Parathyroid adenoma (tissue), 2 donors: Measurements from ENCODE around the gene FRAS1.

Experiments
- H2AFZ ChIP-seq: fragments of 300-600 bp; sonication (generic); one replicate; pipeline ENCODE4 v1.7.0; 2017; ENCODE audit warnings: antibody characterized with exemption, mild to moderate bottlenecking
- H3K27ac ChIP-seq: fragments of 300-600 bp; sonication (generic); one replicate; pipeline ENCODE4 v1.7.0; 2017
- H3K27me3 ChIP-seq: fragments of 300-600 bp; sonication (generic); one replicate; pipeline ENCODE4 v1.7.0; 2017; ENCODE audit warnings: low read length; ENCODE audit not compliant: control insufficient read depth, insufficient read depth
- H3K36me3 ChIP-seq: fragments of 300-600 bp; sonication (generic); one replicate; pipeline ENCODE4 v1.7.0; 2017; ENCODE audit warnings: low read length; ENCODE audit not compliant: control insufficient read depth, insufficient read depth
- H3K4me1 ChIP-seq: fragments of 300-600 bp; sonication (generic); one replicate; pipeline ENCODE4 v1.7.0; 2017; ENCODE audit warnings: control low read depth
- H3K4me2 ChIP-seq: fragments of 300-600 bp; sonication (generic); one replicate; pipeline ENCODE4 v1.7.0; 2017; ENCODE audit warnings: low read length
- H3K4me3 ChIP-seq: fragments of 300-600 bp; sonication (generic); one replicate; pipeline ENCODE4 v1.7.0; 2017; ENCODE audit warnings: low read depth, low read length
- H3K79me2 ChIP-seq: fragments of 300-600 bp; sonication (generic); one replicate; pipeline ENCODE4 v1.7.0; 2017; ENCODE audit warnings: control low read depth
- H3K9ac ChIP-seq: fragments of 300-600 bp; sonication (generic); one replicate; pipeline ENCODE4 v1.7.0; 2017; ENCODE audit warnings: mild to moderate bottlenecking
- H3K9me3 ChIP-seq: fragments of 300-600 bp; sonication (generic); one replicate; pipeline ENCODE4 v1.7.0; 2017; ENCODE audit warnings: low read length; ENCODE audit not compliant: control insufficient read depth
- CTCF ChIP-seq: fragments of 300-600 bp; sonication (generic); IDR thresholded peaks from one replicate; pipeline ENCODE4 v1.7.0; 2017; ENCODE audit warnings: antibody characterized with exemption, mild to moderate bottlenecking
- donor health status: primary hyperparathyroidism.

The FRAS1 gene

GRCh38 chr4:78342125-78342524, 285.0 kb downstream of the FRAS1 start:
- TF ChIP-seq CTCF: no peak
- H3K27me3 ChIP-seq: no peaks in the 10 kb centered on the region
- H3K27ac ChIP-seq: no peak overlapping the region
- H3K9ac ChIP-seq: no peak overlapping the region
- no peak overlapping the region for H3K4me2 ChIP-seq
- no peaks in the 10 kb centered on the region for H3K4me1 ChIP-seq
- peaks cover 4% of the 10 kb centered on the region for H3K36me3 ChIP-seq
- no peak overlapping the region for H2AFZ ChIP-seq
- H3K9me3 ChIP-seq: no peaks in the 10 kb centered on the region
- H3K79me2 ChIP-seq: no peaks in the 10 kb centered on the region
- no peak overlapping the region for H3K4me3 ChIP-seq

DNA sequence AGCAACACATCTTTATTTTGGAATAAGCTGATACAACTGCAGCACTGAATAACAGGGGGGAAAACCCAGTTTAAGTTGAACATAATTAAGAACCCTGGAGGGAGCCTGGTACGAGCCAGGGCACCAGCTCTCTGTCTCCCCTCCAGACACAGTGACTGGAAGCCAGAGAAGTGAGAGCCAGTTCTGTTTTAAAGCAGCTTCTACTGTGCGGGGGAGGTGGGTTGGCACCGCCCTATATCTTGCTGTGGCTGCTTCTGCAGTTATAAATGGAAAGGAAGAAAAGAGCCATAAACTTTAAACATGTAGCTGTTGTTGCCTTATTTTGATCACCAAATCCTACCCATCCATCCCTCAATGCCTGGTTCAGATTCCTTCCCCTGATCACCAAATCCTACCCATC, 286.6 kb downstream of the FRAS1 start:
- H3K4me1 ChIP-seq: no peaks in the 10 kb centered on the region
- no peak for TF ChIP-seq CTCF
- no peak overlapping the region for H2AFZ ChIP-seq
- no peak overlapping the region for H3K4me3 ChIP-seq
- peaks cover 4% of the 10 kb centered on the region for H3K36me3 ChIP-seq
- H3K4me2 ChIP-seq: no peak overlapping the region
- H3K27me3 ChIP-seq: no peaks in the 10 kb centered on the region
- H3K27ac ChIP-seq: no peak overlapping the region
- H3K79me2 ChIP-seq: no peaks in the 10 kb centered on the region
- H3K9ac ChIP-seq: no peak overlapping the region
- H3K9me3 ChIP-seq: no peaks in the 10 kb centered on the region

DNA sequence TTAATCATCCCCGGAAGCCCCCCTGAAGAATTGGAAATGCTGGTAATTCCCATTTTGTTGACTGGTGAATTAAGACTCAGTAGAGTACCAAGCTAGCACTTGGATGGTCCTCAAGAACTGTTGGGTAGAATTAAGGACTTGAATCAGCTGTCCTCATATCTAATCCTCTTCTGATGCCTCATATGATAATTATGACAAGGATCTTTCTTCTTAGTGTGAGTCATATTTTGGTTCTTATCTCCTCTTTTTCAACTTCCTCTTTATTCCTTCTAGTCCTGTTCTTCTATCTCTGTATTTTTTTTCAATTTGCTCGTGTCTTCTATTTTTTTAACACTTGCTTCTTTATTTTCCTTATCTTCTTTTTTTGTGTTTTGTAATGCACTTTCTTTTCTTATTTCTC, 288.1 kb downstream of the FRAS1 start:
- H3K4me3 ChIP-seq: no peak overlapping the region
- no peaks in the 10 kb centered on the region for H3K4me1 ChIP-seq
- H3K27me3 ChIP-seq: no peaks in the 10 kb centered on the region
- no peak overlapping the region for H3K9ac ChIP-seq
- H3K9me3 ChIP-seq: no peaks in the 10 kb centered on the region
- no peak overlapping the region for H3K27ac ChIP-seq
- no peaks in the 10 kb centered on the region for H3K79me2 ChIP-seq
- H2AFZ ChIP-seq: no peak overlapping the region
- TF ChIP-seq CTCF: no peak
- no peak overlapping the region for H3K4me2 ChIP-seq
- H3K36me3 ChIP-seq: peaks cover 4% of the 10 kb centered on the region

DNA sequence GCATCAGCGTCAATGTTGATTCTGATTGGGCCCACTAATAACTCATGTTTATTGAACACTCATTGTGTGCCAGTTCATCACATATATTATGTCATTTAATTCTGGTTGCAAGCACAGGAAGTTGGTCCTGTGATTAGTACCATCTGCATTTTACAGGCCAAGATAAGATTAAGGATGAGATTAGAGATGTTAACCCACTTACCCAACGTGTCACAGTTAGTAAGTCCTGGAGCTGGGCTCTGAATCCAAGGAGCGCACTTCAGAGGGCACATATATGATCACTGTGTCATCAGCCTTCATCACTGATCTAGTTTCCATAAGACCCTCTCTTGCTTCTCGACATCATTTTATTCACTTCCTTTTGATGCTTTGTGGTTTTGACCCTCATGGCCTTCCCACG, 289.1 kb downstream of the FRAS1 start:
- H3K4me1 ChIP-seq: no peaks in the 10 kb centered on the region

More for the DNA sequence above, 289.1 kb downstream of the FRAS1 start:
- H3K27me3 ChIP-seq: no peaks in the 10 kb centered on the region
- no peaks in the 10 kb centered on the region for H3K79me2 ChIP-seq
- no peak overlapping the region for H3K27ac ChIP-seq
- TF ChIP-seq CTCF: no peak
- no peak overlapping the region for H3K4me2 ChIP-seq
- H3K4me3 ChIP-seq: no peak overlapping the region
- no peak overlapping the region for H2AFZ ChIP-seq
- H3K9me3 ChIP-seq: no peaks in the 10 kb centered on the region
- no peak overlapping the region for H3K9ac ChIP-seq
- peaks cover 4% of the 10 kb centered on the region for H3K36me3 ChIP-seq
